Caco-2 (cell line): Measurements from ENCODE around the gene NPTXR. TPM values are rescaled to one million over a fixed set of nuclear protein-coding genes. Genes with fewer than 3 reads are reported as not detected.

ENCODE experiments used
- BruUV-seq: library from RNA; stranded (reverse); fragments of 400-500 nt; replicated peaks from 2 replicates; lab custom pipeline; 2021; lab: Mats Ljungman, UMichigan
- CTCF ChIA-PET: fragments of 300-600 bp; sonication (Branson Sonifier 250); formaldehyde crosslinking; loops from one replicate; lab custom pipeline; 2022; ENCODE audit warnings: antibody characterized with exemption; lab: Charles Lee
- POLR2A ChIA-PET: fragments of 300-600 bp; sonication (Branson Sonifier 250); formaldehyde crosslinking; loops from one replicate; lab custom pipeline; 2022; ENCODE audit warnings: antibody characterized with exemption; lab: Charles Lee
- DNase-seq, 2 experiments: peaks; one replicate each; pipeline versions ENCODE4 v3.0.0 to v3.0.0-alpha.2; 2020 to 2022
- H3K27me3 ChIP-seq: replicated peaks from 2 replicates; pipeline ENCODE4 v1.6.0; 2011; ENCODE audit warnings: low read length; ENCODE audit not compliant: control insufficient read depth, insufficient read depth
- H3K36me3 ChIP-seq: 2 replicates; pipeline ENCODE4 v1.5.1; 2011; ENCODE audit warnings: low read length; ENCODE audit not compliant: control insufficient read depth, insufficient read depth
- H3K4me1 ChIP-seq: fragments of 250-450 bp; sonication (Bioruptor Pico); 2 replicates; pipeline ENCODE4 v1.5.1; 2020; ENCODE audit warnings: mild to moderate bottlenecking
- H3K4me3 ChIP-seq: 2 replicates; pipeline ENCODE4 v1.5.1; 2011; ENCODE audit warnings: low read depth, mild to moderate bottlenecking, control low read depth, low read length
- H3K9me3 ChIP-seq: fragments of 250-450 bp; sonication (Bioruptor Pico); 2 replicates; pipeline ENCODE4 v1.5.1; 2020; ENCODE audit warnings: mild to moderate bottlenecking, moderate library complexity
- H3K27ac Mint-ChIP-seq: one replicate; pipeline ENCODE4 v1.8.0; 2022; ENCODE audit warnings: mixed read lengths; ENCODE audit not compliant: unreplicated experiment
- H3K27me3 Mint-ChIP-seq: one replicate; pipeline ENCODE4 v1.8.0; 2022; ENCODE audit warnings: mixed read lengths; ENCODE audit not compliant: insufficient read depth, unreplicated experiment
- H3K36me3 Mint-ChIP-seq: one replicate; pipeline ENCODE4 v1.8.0; 2022; ENCODE audit warnings: mild to moderate bottlenecking, mixed read lengths; ENCODE audit not compliant: insufficient read depth, unreplicated experiment
- H3K4me1 Mint-ChIP-seq: one replicate; pipeline ENCODE4 v1.8.0; 2022; ENCODE audit warnings: low read depth, mixed read lengths; ENCODE audit not compliant: unreplicated experiment
- H3K4me3 Mint-ChIP-seq: one replicate; pipeline ENCODE4 v1.8.0; 2022; ENCODE audit warnings: mild to moderate bottlenecking, moderate library complexity, mixed read lengths; ENCODE audit not compliant: unreplicated experiment
- H3K9me3 Mint-ChIP-seq: one replicate; pipeline ENCODE4 v1.8.0; 2022; ENCODE audit warnings: mixed read lengths; ENCODE audit not compliant: unreplicated experiment
- intact Hi-C: fragments of 100-400 bp; cut with micrococcal nuclease; formaldehyde crosslinking; loops from one replicate; pipeline ENCODE4 v1.10.0; 2022; ENCODE audit not compliant: unreplicated experiment
- total RNA-seq: library from RNA; stranded (reverse); gene quantifications from 2 replicates; pipeline ENCODE4 v1.2.3, GENCODE V29; 2022
- TF ChIP-seq, protein P1 (sequence below), 2 experiments: fragments of 200-600 bp in 1 of 2; IDR thresholded peaks; 1 replicate in 1 of 2; 2 replicates in 1 of 2; pipeline versions ENCODE4 v1.5.1 to v1.8.0; 2011 to 2022; ENCODE audit warnings: antibody characterized with exemption in 1 of 2, control low read depth in 1 of 2, inconsistent platforms in 1 of 2, low read depth in 1 of 2, low read length in 1 of 2, mild to moderate bottlenecking in 1 of 2, moderate library complexity in 1 of 2; ENCODE audit not compliant: insufficient read depth in 1 of 2, severe bottlenecking in 1 of 2, unreplicated experiment in 1 of 2

NPTXR gene
- total RNA-seq, 1 experiment from 2014 or later = 16.4 TPM

DNA sequence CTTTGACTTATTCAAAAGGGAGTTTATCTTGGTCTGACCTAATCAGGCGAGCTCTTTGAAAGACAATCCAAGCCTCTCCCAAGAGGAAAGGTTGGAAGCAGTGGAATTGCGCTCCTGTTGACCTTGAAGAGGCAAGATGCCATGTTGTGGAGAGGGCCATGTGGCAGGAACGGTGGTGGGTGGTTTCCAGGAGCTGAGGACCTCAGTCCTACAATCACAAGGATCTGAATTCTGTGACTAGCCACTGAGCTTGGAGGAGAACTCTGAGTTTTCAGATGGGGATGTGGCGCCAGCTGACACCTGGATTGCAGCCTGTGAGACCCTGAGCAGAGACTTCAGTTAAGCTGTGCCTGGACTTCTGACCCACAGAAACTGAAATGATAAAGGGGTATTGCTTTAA is 34.2 kb upstream of the NPTXR start:
- Histone ChIP-seq H3K4me1 (peaks cover 10% of the 10 kb centered on the region), H3K9me3 (no peaks in the 10 kb centered on the region), H3K36me3 (no peaks in the 10 kb centered on the region), H3K27me3 (no peaks in the 10 kb centered on the region), H3K4me3 (no peak overlapping the region)
- Mint-ChIP-seq H3K9me3 (no peaks in the 10 kb centered on the region), H3K4me1 (peaks cover 23% of the 10 kb centered on the region), H3K27me3 (no peaks in the 10 kb centered on the region), H3K27ac (no peak overlapping the region), H3K36me3 (no peaks in the 10 kb centered on the region), H3K4me3 (no peak overlapping the region)
- no peak for DNase-seq
- TF ChIP-seq, protein P1, sequence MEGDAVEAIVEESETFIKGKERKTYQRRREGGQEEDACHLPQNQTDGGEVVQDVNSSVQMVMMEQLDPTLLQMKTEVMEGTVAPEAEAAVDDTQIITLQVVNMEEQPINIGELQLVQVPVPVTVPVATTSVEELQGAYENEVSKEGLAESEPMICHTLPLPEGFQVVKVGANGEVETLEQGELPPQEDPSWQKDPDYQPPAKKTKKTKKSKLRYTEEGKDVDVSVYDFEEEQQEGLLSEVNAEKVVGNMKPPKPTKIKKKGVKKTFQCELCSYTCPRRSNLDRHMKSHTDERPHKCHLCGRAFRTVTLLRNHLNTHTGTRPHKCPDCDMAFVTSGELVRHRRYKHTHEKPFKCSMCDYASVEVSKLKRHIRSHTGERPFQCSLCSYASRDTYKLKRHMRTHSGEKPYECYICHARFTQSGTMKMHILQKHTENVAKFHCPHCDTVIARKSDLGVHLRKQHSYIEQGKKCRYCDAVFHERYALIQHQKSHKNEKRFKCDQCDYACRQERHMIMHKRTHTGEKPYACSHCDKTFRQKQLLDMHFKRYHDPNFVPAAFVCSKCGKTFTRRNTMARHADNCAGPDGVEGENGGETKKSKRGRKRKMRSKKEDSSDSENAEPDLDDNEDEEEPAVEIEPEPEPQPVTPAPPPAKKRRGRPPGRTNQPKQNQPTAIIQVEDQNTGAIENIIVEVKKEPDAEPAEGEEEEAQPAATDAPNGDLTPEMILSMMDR (IDR thresholded peaks at IDR 0.05; ENCODE audit: insufficient read depth in 1 of 2, low read depth in 1 of 2, low read length in 1 of 2, severe bottlenecking in 1 of 2, unreplicated experiment in 1 of 2) = no peak
- intact Hi-C loops = no loop called here
- ChIA-PET CTCF (no interaction called here), POLR2A (no interaction called here)
- no TSS peak for BruUV-seq

DNA sequence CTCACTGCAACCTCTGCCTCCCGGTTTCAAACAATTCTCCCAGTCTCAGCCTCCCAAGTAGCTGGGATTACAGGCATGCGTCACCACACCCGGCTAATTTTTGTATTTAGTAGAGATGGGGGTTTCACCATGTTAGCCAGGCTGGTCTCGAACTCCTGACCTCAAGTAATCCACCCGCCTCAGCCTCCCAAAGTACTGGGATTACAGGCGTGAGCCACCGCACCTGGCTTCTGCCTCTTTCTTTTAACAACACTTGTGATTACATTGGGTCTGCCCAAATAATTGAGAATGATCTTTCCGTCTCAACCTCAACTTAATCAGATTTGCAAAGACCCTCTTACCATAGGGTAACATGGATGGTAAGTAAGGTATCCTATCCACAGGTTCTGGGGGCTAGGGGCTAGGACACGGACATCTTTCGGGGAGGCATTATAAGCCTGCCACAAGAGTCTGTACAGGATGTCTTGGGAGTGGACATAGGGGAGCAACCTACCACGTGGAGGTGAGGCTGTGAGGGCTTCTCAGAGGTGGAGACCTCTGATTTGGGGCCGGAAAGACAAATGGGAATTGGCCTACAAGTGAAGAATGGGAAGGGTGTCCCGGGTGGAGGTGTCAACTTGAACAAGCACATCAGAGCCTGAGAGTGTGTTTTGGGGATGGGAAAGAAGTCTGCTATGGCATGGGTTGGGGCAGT is 30.8 kb upstream of the NPTXR start:
- H3K27me3 ChIP-seq = no peaks in the 10 kb centered on the region
- POLR2A ChIA-PET = no interaction called here
- BruUV-seq = no TSS peak
- no peak overlapping the region for H3K4me3 ChIP-seq
- CTCF ChIA-PET = no interaction called here
- 0 out of 2 replicates have a peak, but pooled peaks cover 2% of the 10 kb centered on the region for H3K36me3 ChIP-seq
- H3K9me3 ChIP-seq = no peaks in the 10 kb centered on the region
- Mint-ChIP-seq H3K36me3 (peaks cover 16% of the 10 kb centered on the region), H3K27ac (peak overlapping the region; percentile 90), H3K4me3 (peak overlapping the region; percentile 82), H3K4me1 (peaks cover 26% of the 10 kb centered on the region), H3K27me3 (no peaks in the 10 kb centered on the region), H3K9me3 (no peaks in the 10 kb centered on the region)
- intact Hi-C loops = loop anchor here (5.0 kb wide), 1 partner anchor 108 kb away; the partner anchor contains the start of gene APOBEC3B
- H3K4me1 ChIP-seq = peaks cover 15% of the 10 kb centered on the region
- DNase-seq = no peak
- TF ChIP-seq, protein P1 (IDR thresholded peaks at IDR 0.05; ENCODE audit: insufficient read depth in 1 of 2, low read depth in 1 of 2, low read length in 1 of 2, severe bottlenecking in 1 of 2, unreplicated experiment in 1 of 2) = no peak

GRCh38 chr22:38873469-38874411 is 29.9 kb upstream of the NPTXR start:
- Mint-ChIP-seq H3K27ac (peak overlapping the region; percentile 90), H3K27me3 (no peaks in the 10 kb centered on the region), H3K4me1 (peaks cover 26% of the 10 kb centered on the region), H3K4me3 (peak overlapping the region; percentile 82), H3K36me3 (peaks cover 25% of the 10 kb centered on the region), H3K9me3 (no peaks in the 10 kb centered on the region)
- no peaks in the 10 kb centered on the region for H3K9me3 ChIP-seq
- H3K27me3 ChIP-seq = no peaks in the 10 kb centered on the region
- peaks cover 15% of the 10 kb centered on the region for H3K4me1 ChIP-seq
- peak overlapping the region; percentile 53 for H3K4me3 ChIP-seq
- BruUV-seq = no TSS peak
- no peak for DNase-seq
- CTCF ChIA-PET = no interaction called here
- POLR2A ChIA-PET = no interaction called here
- intact Hi-C loops = loop anchor here (5.0 kb wide), 1 partner anchor 109 kb away; the partner anchor contains the start of gene APOBEC3B
- peaks cover 3% of the 10 kb centered on the region; the same call in 1 of the 2 replicates for H3K36me3 ChIP-seq
- TF ChIP-seq, protein P1 (IDR thresholded peaks at IDR 0.05; ENCODE audit: insufficient read depth in 1 of 2, low read depth in 1 of 2, low read length in 1 of 2, severe bottlenecking in 1 of 2, unreplicated experiment in 1 of 2) = no peak
